Choroid plexus epithelial cell (primary cell): ENCODE data around the gene KCNB1.

Experiments used
- DNase-seq: peaks from one replicate; pipeline ENCODE4 v3.0.0-alpha.2; 2010; ENCODE audit warnings: low read depth
- H3K4me3 ChIP-seq: 2 replicates; pipeline ENCODE4 v1.5.1; 2011; ENCODE audit warnings: low read depth, mild to moderate bottlenecking, control low read depth, low read length, moderate library complexity
- TF ChIP-seq, protein P1 (sequence below): conservative IDR thresholded peaks from 2 replicates; pipeline ENCODE4 v1.5.1; 2011; ENCODE audit warnings: low read depth, mild to moderate bottlenecking, control low read depth, inconsistent platforms, low read length, moderate library complexity

Gene KCNB1

GRCh38 chr20:49482621-49483017 is at the start of gene KCNB1:
TSS of gene KCNB1 (minus strand) at chr20:49482668. CDS start at chr20:49482480, 188 bp downstream.
- peak; percentile 45 for DNase-seq
- TF ChIP-seq, protein P1, sequence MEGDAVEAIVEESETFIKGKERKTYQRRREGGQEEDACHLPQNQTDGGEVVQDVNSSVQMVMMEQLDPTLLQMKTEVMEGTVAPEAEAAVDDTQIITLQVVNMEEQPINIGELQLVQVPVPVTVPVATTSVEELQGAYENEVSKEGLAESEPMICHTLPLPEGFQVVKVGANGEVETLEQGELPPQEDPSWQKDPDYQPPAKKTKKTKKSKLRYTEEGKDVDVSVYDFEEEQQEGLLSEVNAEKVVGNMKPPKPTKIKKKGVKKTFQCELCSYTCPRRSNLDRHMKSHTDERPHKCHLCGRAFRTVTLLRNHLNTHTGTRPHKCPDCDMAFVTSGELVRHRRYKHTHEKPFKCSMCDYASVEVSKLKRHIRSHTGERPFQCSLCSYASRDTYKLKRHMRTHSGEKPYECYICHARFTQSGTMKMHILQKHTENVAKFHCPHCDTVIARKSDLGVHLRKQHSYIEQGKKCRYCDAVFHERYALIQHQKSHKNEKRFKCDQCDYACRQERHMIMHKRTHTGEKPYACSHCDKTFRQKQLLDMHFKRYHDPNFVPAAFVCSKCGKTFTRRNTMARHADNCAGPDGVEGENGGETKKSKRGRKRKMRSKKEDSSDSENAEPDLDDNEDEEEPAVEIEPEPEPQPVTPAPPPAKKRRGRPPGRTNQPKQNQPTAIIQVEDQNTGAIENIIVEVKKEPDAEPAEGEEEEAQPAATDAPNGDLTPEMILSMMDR, result no peak
- no peak within 1 kb of the TSS for H3K4me3 ChIP-seq

DNA sequence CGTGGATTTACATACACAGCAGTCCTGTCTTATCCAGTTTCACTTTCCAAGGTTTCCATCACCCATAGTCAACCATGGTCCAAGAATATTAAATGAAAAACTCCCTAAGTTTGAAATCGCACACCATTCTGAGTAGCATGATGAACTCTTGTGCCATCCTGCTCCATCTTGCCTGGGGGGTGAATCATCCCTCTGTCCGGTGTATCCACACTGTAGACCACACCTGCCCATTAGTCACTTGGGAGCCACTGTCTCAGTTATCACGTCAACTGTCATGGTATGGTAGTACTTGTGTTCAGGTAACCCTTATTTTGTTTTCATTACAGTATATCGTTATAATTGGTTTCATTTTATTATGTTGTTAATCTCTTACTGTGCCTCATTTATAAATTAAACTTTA is 47.0 kb upstream of the KCNB1 start:
- H3K4me3 ChIP-seq, result no peak overlapping the region
- no peak for DNase-seq
- TF ChIP-seq, protein P1, result no peak

DNA sequence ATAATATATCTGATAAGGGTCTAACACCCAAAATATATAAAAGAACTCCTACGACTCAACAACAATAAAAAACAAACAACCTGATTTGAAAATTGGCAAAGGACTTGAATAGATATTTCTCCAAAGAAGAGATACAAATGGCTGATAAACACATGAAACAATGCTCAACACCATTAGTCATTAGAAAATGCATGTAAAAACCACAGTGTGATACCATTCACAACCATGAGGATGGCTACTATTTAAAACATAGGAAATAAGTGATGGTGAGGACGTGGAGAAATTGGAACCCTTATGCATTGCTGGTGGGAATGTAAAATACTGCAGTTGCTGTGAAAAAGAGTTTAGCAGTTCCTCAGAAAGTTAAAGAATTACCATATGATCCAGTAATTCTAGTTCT is 44.1 kb upstream of the KCNB1 start:
- TF ChIP-seq, protein P1, result no peak

GRCh38 chr20:49526056-49526455 is 43.6 kb upstream of the KCNB1 start:
- H3K4me3 ChIP-seq, result no peak overlapping the region
- TF ChIP-seq, protein P1, result no peak
- DNase-seq, result no peak

More for the DNA sequence above, 44.1 kb upstream of the KCNB1 start:
- H3K4me3 ChIP-seq, result no peak overlapping the region
- DNase-seq, result no peak

GRCh38 chr20:49523767-49524360 is 41.4 kb upstream of the KCNB1 start:
- no peak for DNase-seq
- TF ChIP-seq, protein P1, result no peak
- H3K4me3 ChIP-seq, result no peak overlapping the region

GRCh38 chr20:49521356-49521755 is 38.9 kb upstream of the KCNB1 start:
- TF ChIP-seq, protein P1, result no peak
- no peak overlapping the region for H3K4me3 ChIP-seq
- no peak for DNase-seq

DNA sequence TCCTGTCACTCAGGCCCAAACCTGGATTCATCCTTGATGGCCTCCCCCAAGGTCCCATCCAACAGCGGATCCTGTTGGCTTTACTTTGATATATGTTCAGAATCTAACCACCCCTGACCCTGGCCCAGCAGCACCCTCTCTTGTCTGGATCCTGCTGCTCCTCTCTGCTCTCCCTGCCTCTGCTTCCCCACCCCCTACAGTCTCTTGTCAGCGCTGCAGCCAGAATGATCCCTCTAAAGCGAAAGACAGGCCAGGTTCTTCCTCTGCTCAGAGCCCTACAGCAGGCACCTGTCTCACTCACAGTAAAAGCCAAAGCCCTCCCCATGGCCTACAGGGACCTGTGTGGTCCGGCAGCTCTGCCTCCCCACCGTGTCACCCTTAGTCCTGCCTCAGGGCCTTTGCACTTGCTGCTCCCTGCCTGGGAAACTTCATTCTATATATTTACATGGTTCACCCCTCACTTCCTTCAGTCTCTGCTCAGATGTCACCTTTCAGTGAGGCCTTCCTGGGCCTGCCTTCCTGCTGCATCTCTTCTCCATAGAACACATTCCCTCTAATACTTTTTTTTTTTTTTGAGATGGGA is 37.4 kb upstream of the KCNB1 start:
- no peak overlapping the region for H3K4me3 ChIP-seq
- no peak for DNase-seq
- TF ChIP-seq, protein P1, result peak; percentile 12
